Raji (cell line): ENCODE results near the gene DPEP1.

ENCODE experiments used
- POLR2A ChIP-seq: IDR thresholded peaks from 2 replicates; pipeline ENCODE4 v1.6.1; 2011; ENCODE audit warnings: low read depth, low read length, control low read depth; ENCODE audit not compliant: insufficient read depth

Gene DPEP1

DNA sequence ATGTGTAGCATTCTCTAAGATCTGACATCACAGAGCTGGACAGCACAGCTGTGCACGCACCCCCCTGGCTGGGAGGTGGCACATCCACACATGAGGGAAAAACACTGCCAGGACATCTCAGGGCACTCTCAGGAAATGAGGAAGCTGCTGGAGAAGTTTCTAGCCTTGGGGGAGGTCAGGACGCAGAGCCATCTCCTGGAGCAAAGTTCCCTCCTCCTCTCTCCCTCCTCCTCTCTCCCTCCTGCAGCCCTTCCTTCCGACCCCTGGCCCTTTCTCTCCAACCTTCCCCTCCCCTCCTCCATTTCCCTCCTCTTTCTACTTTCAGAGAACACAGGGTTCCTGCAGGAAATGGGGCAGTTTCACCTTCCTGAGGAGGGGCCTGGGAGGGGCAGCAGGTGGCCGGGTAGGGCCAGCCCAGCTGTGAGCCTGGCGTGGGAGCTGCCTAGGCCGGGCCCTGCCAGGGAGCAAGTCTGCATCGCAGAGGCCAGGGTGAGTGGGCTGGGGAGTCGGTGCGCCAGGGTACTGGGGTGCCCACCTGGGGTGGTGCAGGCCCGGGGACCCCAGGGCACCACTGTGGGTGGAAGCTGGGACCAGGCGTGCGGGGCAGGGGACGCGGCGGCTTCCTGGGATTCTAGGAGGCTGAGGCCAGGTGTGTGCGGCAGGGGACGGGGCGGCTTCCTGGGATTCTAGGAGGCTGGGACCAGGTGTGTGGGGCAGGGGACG, at the start of gene DPEP1:
Gene DPEP1, plus strand, starts transcription at position 412 of the 723 bp plus-strand sequence. CDS start 16,769 bp downstream, outside the sequence.
- TF ChIP-seq POLR2A: no peak

DNA sequence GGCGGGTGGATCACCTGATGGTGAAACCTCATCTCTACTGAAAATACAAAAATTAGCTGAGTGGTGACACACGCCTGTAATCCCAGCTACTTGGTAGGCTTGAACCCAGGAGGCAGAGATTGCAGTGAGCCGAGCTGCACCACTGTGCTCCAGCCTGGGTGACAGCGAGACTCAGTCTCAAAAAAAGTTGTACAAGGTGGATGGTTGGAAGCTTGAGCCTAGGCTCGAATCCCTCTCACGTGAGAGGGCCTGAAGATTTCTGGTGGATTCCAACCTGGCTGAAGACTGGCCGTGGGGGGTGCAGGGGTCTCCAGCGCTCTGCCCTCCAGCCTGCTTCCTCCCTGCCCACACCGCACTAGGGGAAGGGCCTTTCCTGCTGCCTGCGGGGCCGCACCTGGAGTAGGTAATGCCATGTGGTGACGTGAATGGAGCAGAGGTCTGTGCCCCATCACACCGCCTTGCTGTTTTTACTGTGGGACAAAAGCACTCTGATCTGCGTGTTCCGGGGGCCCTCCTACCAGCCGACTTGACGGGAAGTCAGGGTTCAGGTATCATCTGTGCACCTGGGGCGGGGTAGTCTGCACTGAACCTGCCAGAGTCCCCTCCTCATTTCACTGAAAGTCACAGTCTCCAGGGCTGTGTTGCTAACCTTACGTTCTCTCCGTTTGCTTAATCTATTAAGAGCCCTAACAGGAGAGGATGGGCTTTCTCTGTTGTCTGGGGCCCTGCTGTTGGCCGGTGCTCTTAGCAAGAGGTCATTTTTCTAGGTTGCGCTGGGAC, 48.8 kb upstream of the DPEP1 start:
- TF ChIP-seq POLR2A: peak; percentile 6; the same call in 1 of the 2 replicates

DNA sequence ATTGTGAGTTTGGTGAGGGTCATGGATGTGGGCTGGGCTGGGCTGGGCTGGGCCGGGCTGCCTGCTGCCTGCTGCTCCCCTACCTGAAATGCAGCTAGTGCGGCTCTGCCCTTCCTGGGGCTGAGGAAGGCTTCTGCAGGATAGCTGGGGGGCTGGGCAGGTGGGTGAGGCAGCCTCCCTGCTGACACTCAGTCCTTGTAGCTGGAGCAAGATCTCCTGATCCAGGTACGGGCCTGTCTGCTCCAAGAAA, 48.3 kb upstream of the DPEP1 start:
- peak; percentile 30; the same call in 1 of the 2 replicates for TF ChIP-seq POLR2A

DNA sequence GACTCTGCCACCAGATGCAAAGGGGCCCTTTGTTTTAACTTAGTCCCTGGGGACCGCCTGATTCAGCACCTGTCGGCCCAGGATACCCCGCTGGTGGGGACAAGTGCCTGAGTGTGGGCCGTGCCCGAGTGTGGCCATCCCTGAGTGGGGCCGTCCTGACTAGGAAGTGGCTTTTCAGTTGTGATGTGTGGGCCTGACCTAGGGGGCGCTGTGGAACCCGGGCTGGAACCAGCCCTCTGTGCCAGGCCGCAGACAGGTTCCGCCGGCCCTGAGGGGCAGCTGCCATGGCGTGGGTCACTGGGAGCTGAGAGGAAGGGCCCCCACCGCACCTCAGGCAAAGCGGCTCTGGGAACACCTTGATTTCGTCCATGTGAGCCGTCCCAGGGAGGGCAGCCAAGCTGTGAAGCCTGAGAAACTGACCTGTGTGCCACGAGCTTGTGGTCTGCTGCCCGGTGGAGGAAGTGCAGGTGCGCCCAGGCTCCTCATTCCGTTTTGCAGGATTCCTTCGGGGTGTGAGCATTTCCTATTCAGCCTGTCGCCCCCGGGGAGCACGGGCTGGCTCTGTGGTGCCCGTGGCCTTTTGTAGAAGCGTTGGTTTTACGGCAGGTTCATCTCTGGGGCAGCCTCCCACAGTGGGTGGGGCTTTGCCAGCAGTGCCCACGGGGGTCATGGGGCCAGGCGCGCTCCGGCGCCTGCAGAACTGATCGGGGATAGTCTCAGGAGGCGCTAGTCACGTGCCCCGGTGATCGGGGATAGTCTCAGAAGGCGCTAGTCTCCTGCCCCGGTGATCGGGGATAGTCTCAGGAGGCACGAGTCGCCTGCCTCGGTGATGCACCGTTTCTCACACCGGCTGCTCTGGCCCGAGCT, 47.7 kb upstream of the DPEP1 start:
- TF ChIP-seq POLR2A: 0 out of 2 replicates have a peak, but pooled peaks have one; percentile 23

DNA sequence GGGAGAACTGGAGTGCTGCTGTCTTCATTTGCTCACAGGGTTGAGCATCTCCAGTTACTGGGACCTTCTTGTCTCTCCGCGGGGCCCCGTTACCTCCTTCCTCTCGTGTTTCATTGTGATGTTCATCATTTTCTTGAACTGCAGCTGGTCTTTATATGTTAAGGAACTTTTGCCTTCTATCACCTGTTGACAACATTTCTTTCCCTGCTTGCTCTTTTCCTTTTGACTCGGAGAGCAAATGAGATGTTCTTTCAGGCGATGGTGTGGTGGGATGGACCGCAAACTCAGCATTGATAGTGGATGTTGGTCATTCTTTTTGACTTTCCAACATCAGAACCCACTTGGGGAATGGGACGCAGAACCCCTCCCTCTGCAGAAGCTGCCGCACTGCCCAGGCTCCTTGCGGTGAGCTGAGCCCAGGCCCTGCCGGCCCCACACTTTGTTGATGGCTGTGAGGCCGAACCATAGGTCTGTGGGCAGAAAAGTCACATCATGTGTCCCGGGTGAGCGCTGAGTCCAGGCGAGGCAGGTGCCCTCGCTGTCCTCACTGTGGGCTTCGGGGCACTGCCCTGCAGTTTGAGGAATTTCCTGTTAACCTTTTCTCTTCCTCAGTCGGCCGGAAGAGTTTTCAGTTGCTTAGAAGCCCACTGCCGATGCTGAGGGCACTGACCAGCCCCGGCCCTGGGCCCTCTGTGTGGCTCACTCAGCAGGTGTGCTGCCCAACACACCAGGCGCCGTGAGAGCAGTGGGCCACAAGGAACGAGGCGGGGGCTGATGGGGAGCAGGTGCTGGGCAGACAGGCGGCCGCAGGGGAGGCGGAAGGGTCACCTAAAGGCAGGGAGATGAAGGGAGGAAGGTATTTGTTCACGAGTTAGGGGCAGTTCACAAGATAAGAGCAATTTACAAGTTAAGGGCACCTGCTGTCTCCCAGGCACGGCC, 45.5 kb upstream of the DPEP1 start:
- TF ChIP-seq POLR2A: peak; percentile 20; the same call in 1 of the 2 replicates

DNA sequence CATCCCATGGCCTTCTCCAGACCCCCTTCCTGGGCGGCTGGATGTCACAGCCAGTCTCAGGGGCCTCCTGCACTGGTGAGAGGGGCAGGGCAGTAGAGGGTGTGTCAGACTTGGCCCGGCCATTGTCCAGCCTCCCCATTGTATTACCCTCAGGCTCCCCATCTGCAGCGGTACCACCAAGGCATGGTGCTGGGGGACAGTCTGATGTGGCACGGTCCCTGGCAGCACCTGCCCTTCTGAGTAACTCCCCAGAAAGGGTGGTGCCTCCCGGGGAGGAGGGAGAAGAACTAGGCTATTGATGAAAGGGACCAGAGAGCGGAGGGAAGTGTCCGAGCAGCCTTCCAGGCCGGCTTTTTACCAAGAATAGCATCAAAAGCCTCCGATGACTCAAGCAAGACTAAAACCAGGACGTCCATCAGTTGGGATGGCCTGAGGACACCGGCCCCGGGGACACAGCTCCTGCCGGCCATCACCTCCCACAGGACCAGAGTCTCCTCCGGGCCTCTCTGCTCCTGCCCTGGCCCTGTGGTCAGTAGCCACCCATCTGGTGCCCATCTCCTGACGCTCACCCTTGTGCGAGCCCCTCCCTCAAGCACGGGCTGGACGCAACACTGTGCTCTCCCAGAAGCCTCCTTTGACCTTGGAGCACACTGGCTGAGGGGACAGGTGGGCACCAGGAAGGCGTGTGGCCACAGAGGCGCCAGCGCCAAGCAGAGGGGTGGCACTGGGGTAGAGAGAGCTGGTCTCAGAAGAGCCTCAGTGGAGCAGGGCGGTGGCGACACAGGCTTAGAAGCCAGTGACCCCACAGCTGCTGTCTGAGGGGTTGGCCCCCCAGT, 43.7 kb upstream of the DPEP1 start:
- no peak for TF ChIP-seq POLR2A

DNA sequence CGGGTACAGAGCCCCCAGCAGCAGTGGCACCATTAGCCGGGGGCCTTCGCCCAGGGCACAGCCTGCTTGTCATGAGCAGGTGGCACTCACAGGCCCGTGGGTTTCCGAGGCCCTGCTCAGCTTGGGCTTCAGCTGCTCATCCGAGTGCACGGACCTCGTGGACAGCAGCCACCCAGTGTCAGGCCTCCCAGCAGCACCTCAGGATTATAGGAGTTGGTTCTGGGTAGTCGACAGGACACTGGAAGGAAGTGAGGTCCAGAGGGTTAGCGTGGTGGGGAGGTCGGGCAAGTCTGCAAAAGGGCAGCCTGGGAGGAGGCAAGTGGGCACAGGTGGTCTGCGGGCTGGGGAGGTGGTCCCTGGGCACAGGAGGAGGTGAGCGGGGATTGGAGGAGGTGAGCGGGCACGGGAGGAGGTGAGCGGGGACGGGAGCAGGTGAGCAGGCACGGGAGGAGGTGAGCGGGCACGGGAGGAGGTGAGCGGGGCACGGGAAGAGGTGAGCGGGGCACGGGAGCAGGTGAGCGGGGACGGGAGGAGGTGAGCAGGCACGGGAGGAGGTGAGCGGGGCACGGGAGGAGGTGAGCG, 43.0 kb upstream of the DPEP1 start:
- TF ChIP-seq POLR2A: no peak

DNA sequence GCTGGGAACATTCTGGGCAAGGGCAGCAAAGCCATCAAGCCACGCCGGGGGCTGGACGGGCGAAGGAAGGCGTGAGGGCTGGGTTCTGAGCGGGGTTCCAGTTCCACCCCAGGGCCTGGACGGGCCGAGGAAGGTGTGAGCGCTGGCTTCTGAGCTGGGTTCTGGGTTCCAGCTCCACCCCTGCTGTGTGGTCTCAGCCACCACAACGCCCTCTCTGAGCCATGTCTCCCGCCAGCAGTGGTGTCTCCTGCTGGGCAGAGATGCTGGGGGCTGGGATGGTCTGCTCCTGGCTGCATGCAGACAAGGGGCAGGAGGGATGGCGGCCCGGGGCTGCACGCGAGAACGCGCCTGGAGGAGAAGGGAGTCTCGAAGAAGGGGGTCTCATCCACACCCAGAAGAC, 41.8 kb upstream of the DPEP1 start:
- no peak for TF ChIP-seq POLR2A

DNA sequence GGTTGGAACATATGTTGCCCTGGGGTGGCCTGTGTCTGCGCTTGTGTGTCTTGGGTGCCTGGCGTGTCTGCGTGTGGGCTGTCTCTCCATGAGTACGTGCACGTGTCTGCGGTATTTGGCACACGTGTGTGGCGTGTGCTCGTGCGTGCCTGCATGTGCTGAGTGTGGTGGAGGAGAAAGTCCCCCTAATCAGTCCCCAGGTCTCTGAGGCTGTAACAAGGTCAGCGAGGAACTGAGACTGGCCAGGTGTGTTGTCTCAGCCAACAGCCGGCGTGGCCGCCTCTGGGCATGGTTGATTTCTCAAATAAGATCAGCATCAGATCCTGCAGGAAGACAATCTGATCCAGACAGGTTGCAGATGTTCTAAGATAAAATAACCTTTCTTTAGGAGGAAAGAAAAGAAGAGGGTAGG, 41.4 kb upstream of the DPEP1 start:
- TF ChIP-seq POLR2A: no peak

DNA sequence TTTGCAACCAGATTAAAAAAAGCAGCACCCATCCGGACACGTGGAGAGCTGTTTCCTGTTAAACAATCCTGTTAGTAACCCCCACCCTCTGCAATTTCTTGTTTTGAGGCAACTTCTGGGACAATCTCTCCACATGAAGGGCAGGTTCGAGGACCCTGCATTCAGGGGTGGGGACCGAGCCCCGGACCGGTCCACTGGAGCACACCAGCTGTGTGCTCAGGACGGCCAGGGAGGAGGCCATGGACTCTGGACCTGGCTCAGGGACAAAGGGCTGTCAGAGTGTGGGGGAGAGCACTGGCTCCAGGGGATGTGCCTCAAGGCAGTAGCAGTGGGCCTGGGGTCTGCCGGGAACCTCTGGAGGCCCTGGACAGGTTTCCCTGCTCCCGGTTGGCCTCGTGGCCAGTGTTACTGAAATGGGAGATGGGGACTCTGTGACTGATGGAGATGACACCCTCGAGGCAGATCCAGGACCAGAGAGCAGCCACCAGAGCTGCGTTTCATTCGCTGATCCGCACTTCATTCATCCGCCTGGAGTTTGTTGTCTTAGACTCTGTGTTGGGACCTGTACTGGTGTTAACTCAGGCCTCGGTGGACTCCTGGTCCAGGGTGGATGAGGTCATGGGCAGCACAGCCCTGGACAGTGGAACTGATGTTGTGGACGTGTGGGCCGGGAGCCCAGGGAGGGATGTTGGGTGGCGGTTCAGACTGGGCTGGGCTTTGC, 40.8 kb upstream of the DPEP1 start:
- no peak for TF ChIP-seq POLR2A

DNA sequence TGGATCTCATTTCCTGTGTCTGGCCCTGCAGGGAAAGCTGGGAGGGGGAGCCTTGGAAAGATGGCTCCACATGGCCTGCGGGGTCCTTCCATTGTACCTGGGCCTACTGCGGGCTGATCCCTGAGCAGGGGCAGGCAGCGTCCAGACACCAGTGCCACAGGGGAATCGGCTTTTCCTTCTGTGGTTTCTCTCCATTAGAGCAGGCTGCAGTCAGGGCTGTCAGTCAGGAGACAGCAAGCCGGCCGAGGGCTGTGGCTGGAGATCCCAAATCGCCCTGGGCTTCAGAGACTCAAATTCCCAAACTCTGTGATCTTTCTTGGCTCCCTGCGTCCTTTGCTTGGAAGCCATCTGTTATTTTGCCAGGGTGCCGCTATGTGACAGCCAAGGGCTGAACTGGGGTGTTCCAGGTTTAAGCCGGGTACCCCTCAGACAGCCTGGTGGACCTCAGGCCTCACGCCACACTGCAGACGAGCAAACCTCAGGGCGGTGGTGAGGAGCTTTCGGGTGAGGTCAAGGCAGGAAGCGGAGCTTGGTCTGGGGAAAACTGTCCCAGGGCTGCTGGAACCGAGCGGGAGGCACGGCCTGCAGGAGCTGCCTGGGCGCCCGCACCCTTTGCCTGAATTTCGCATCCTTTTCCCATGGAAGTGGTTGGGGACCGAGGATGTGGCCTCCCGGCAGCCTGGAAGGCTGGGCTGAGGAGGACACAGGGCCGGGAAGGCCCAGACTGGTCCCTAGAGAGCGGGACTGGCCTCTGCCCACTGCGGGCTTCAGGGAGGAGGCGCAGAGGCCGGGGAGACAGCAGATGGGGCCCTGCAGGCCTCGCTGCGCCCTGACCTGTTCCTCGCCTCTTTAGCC, 39.4 kb upstream of the DPEP1 start:
- no peak for TF ChIP-seq POLR2A
